DMS53 treated with DMSO at 0.1 percent for 48 hours (cell line): ENCODE measurements around the gene NXNL2.
A peak's percentile ranks its signal among the peaks of the same experiment; 100 is the strongest.

Experiments
- DNase-seq: peaks from one replicate; lab custom pipeline; 2025; ENCODE audit not compliant: unreplicated experiment; lab: John Stamatoyannopoulos, UW

NXNL2 gene

GRCh38 chr9:88578121-88579049, 43.4 kb downstream of the NXNL2 start:
- DNase-seq, result peak; percentile 5

- no peak for DNase-seq
These were observed 44.2 kb downstream of the NXNL2 start for GRCh38 chr9:88579050-88579715.

GRCh38 chr9:88580961-88581360, 46.0 kb downstream of the NXNL2 start:
- DNase-seq, result no peak

GRCh38 chr9:88583901-88584596, 49.1 kb downstream of the NXNL2 start:
- no peak for DNase-seq

- no peak for DNase-seq
These were observed 50.4 kb downstream of the NXNL2 start for GRCh38 chr9:88585426-88585825.

GRCh38 chr9:88586452-88586851, 51.5 kb downstream of the NXNL2 start:
- no peak for DNase-seq

GRCh38 chr9:88587182-88587581, 52.2 kb downstream of the NXNL2 start:
- no peak for DNase-seq

- no peak for DNase-seq
These were observed 53.1 kb downstream of the NXNL2 start for GRCh38 chr9:88587885-88588649.

GRCh38 chr9:88589656-88590055, 54.7 kb downstream of the NXNL2 start:
- DNase-seq, result no peak

GRCh38 chr9:88590558-88591146, 55.7 kb downstream of the NXNL2 start:
- no peak for DNase-seq

GRCh38 chr9:88593537-88594185, 58.7 kb downstream of the NXNL2 start:
- DNase-seq, result no peak
